Adrenal gland (tissue), 12 donors: ENCODE measurements around the gene UNC5A. TPM values are rescaled to one million over a fixed set of nuclear protein-coding genes. Genes with fewer than 3 reads are reported as not detected.

Experiments
- DNase-seq, 7 donors: peaks; one replicate each; pipeline ENCODE4 v3.0.0-alpha.2; 2019 to 2020
- H3K27ac ChIP-seq, 5 donors: fragments of 200-600 bp; sonication (generic) in 4 of 5; 1 replicate in 3 of 5; 2 replicates in 2 of 5; pipeline versions ENCODE4 v1.5.1 to v1.8.0; 2016 to 2020; ENCODE audit warnings: mild to moderate bottlenecking in 1 of 5
- H3K27me3 ChIP-seq: fragments of 200-600 bp; 2 replicates; pipeline ENCODE4 v1.8.0; 2021
- H3K36me3 ChIP-seq, 2 donors: fragments of 200-600 bp; replicated peaks in 1 of 2; 1 replicate in 1 of 2; 2 replicates in 1 of 2; pipeline versions ENCODE4 v1.5.1 to v1.8.0; 2018 to 2022
- H3K4me1 ChIP-seq, 2 donors: fragments of 200-600 bp; replicated peaks in 1 of 2; 1 replicate in 1 of 2; 2 replicates in 1 of 2; pipeline versions ENCODE4 v1.5.1 to v1.8.0; 2018 to 2021
- H3K4me3 ChIP-seq, 4 donors: fragments of 200-600 bp; sonication (generic) in 3 of 4; one replicate each; pipeline ENCODE4 v1.5.1; 2016 to 2018
- H3K9me3 ChIP-seq, 3 donors: fragments of 200-600 bp; sonication (generic) in 1 of 3; replicated peaks in 1 of 3; 1 replicate in 2 of 3; 2 replicates in 1 of 3; pipeline versions ENCODE4 v1.5.1 to v1.8.0; 2016 to 2021
- CTCF ChIP-seq, 6 experiments: fragments of 450-650 bp in 4 of 6; fragments of 200-600 bp in 2 of 6; sonication (generic) in 1 of 6; IDR thresholded peaks; 1 replicate in 5 of 6; 2 replicates in 1 of 6; pipeline versions ENCODE4 v1.5.1 to v1.8.0; 2016 to 2021; ENCODE audit warnings: antibody characterized with exemption in 6 of 6, mild to moderate bottlenecking in 2 of 6, moderate library complexity in 1 of 6
- POLR2A ChIP-seq, 2 donors: fragments of 450-650 bp; IDR thresholded peaks; one replicate each; pipeline ENCODE4 v1.6.1; 2017; ENCODE audit warnings: antibody characterized with exemption in 2 of 2, mild to moderate bottlenecking in 2 of 2, moderate library complexity in 1 of 2
- WGBS, 4 donors: extraction: QIAGEN DNeasy Blood & Tissue Kit in 2 of 4; methylation state at CpG; one replicate each; pipeline versions ENCODE4 v1.1.5 to v1.1.7; 2013 to 2017; 5-methylcytosine and 5-hydroxymethylcytosine counted together
- intact Hi-C, 2 donors: fragments of 100-400 bp; cut with DNase I; formaldehyde crosslinking; loops; one replicate each; pipeline versions ENCODE4 v1.14.1 to v1.15.0; 2022 to 2023
- polyA plus RNA-seq, 3 donors: library from polyadenylated mRNA; stranded (reverse); fragments of 200-250 nt in 2 of 3; fragments of 350-450 nt in 1 of 3; fragmentation: Illumina TruSeq in 1 of 3; extraction: RNeasy Lipid Tissue Mini Kit (QIAGEN cat#74804) in 1 of 3; gene quantifications; one replicate each; pipeline ENCODE4 v1.2.3, GENCODE V29; 2013 to 2014
- total RNA-seq, 9 donors: library from RNA; depleted of rRNA in 4 of 9; stranded (reverse); fragments of >200 nt in 4 of 9; fragments of 120-200 nt in 1 of 9; fragmentation: NEBNext Ultra II Directional in 1 of 9; extraction: Animal tissue kit (Norgen Biotek cat#: 25700) in 1 of 9; gene quantifications; one replicate each; pipeline versions ENCODE4 v1.1.0 to v1.2.4, GENCODE V29; 2013 to 2023
- donor health status: healthy with polysubstance abuse.
- donor health status: Bipolar disorder and iron deficiency.
- donor health status: DM: yes; HTN: yes; CAD: no.
- donor health status: DM: no; HTN: no; CAD: no.
- donor health status: DM: no; HTN: no; CAD: no.
- donor health status: DM: yes; HTN: yes; CAD: no.

UNC5A gene
- total and polyA plus RNA-seq, 12 donors: 0.06 to 19.7 (median 3.5) TPM; not detected in 2

- intact Hi-C loops: no loop called here
- WGBS, 4 donors: 85 to 96% (median 93%) methylated on average over 3 of the region's 3 CpGs
- peaks cover 0 to 53% of the 10 kb centered on the region in 2 donors for H3K36me3 ChIP-seq
- H3K27me3 ChIP-seq: no peaks in the 10 kb centered on the region
- H3K27ac ChIP-seq: no peak overlapping the region
- no peaks in the 10 kb centered on the region for H3K9me3 ChIP-seq
- peak in 1 of 7 donors; percentile 8 for DNase-seq
- no peaks in the 10 kb centered on the region for H3K4me1 ChIP-seq
- H3K4me3 ChIP-seq: no peak overlapping the region
- TF ChIP-seq POLR2A (IDR thresholded peaks at IDR 0.05) (no peak), CTCF (IDR thresholded peaks at IDR 0.05) (no peak)
Measured at GRCh38 chr5:176904276-176904675, 93.9 kb downstream of the UNC5A start.

- Histone ChIP-seq H3K36me3 (peaks cover 0 to 53% of the 10 kb centered on the region in 2 donors), H3K27me3 (no peaks in the 10 kb centered on the region), H3K4me3 (no peak overlapping the region), H3K9me3 (no peaks in the 10 kb centered on the region), H3K27ac (no peak overlapping the region), H3K4me1 (peaks cover 0 to 6% of the 10 kb centered on the region in 2 donors)
- WGBS, 4 donors: 83 to 100% (median 95%) methylated on average over 1 of the region's 1 CpG
- intact Hi-C loops: no loop called here
- no peak for TF ChIP-seq POLR2A (IDR thresholded peaks at IDR 0.05)
- no peak for DNase-seq
Measured at GRCh38 chr5:176906126-176906525, 95.8 kb downstream of the UNC5A start.

- TF ChIP-seq CTCF (IDR thresholded peaks at IDR 0.05) (no peak), POLR2A (IDR thresholded peaks at IDR 0.05) (no peak)
- no peak for DNase-seq
- Histone ChIP-seq H3K9me3 (no peaks in the 10 kb centered on the region), H3K27ac (peak overlapping the region in 1 of 5 donors; percentile 29), H3K4me1 (peaks cover 0 to 6% of the 10 kb centered on the region in 2 donors), H3K4me3 (no peak overlapping the region), H3K36me3 (peaks cover 0 to 53% of the 10 kb centered on the region in 2 donors), H3K27me3 (no peaks in the 10 kb centered on the region)
- WGBS, 4 donors: 64 to 71% (median 68%) methylated on average over 3 of the region's 3 CpGs
- intact Hi-C loops: no loop called here
Measured at GRCh38 chr5:176906796-176907195, 96.4 kb downstream of the UNC5A start.

GRCh38 chr5:176908675-176909368 lies 98.5 kb downstream of the UNC5A start:
- intact Hi-C loops: no loop called here
- no peaks in the 10 kb centered on the region for H3K27me3 ChIP-seq
- H3K27ac ChIP-seq: no peak overlapping the region
- no peak for DNase-seq
- 90 to 94% (median 93%) methylated on average over 5 of the region's 5 CpGs for WGBS, 4 donors
- no peak overlapping the region for H3K4me3 ChIP-seq
- no peak for TF ChIP-seq POLR2A (IDR thresholded peaks at IDR 0.05)
- no peak for TF ChIP-seq CTCF (IDR thresholded peaks at IDR 0.05)
- H3K36me3 ChIP-seq: peaks cover 0 to 48% of the 10 kb centered on the region in 2 donors
- peaks cover 0 to 6% of the 10 kb centered on the region in 2 donors for H3K4me1 ChIP-seq
- no peaks in the 10 kb centered on the region for H3K9me3 ChIP-seq

- peaks cover 0 to 15% of the 10 kb centered on the region in 2 donors for H3K36me3 ChIP-seq
- no peaks in the 10 kb centered on the region for H3K9me3 ChIP-seq
- intact Hi-C loops: no loop called here
Measured at GRCh38 chr5:176912115-176912514, 101.8 kb downstream of the UNC5A start.

More at GRCh38 chr5:176912115-176912514, 101.8 kb downstream of the UNC5A start:
- no peak overlapping the region for H3K4me3 ChIP-seq
- no peak for DNase-seq
- TF ChIP-seq CTCF (IDR thresholded peaks at IDR 0.05) (no peak), POLR2A (IDR thresholded peaks at IDR 0.05) (no peak)
- H3K27me3 ChIP-seq: no peaks in the 10 kb centered on the region
- peaks cover 0 to 6% of the 10 kb centered on the region in 2 donors for H3K4me1 ChIP-seq
- no peak overlapping the region for H3K27ac ChIP-seq
- 87 to 93% (median 91%) methylated on average over 2 of the region's 2 CpGs for WGBS, 4 donors
